Activated T-cell treated with anti-CD3 and anti-CD28 coated beads, Interleukin-2, amount 50 U/mL, for 4 hours (primary cell): ENCODE data around the gene SWT1. TPM values are rescaled to one million over a fixed set of nuclear protein-coding genes. Genes with fewer than 3 reads are reported as not detected.
A peak's percentile ranks its signal among the peaks of the same experiment; 100 is the strongest.
"Not testable (repeated sequence)": the region's sequence is repeated elsewhere in the genome, so short reads cannot be mapped to it uniquely, and the experiment has no call there.

Experiments
- ATAC-seq, 2 donors: fragments of 200-7000 bp; cut with Tn5 transposase; one replicate each; pipeline ENCODE4 v1.10.0; 2021
- DNase-seq: peaks from one replicate; pipeline ENCODE4 v3.0.0-alpha.2; 2020
- H3K27me3 Mint-ChIP-seq: one replicate; pipeline ENCODE4 v1.8.0; 2021; ENCODE audit warnings: low read depth, mixed read lengths
- H3K36me3 Mint-ChIP-seq: one replicate; pipeline ENCODE4 v1.8.0; 2022; ENCODE audit warnings: mixed read lengths; ENCODE audit not compliant: insufficient read depth
- H3K4me1 Mint-ChIP-seq: one replicate; pipeline ENCODE4 v1.8.0; 2021; ENCODE audit warnings: low read depth, mixed read lengths
- H3K4me3 Mint-ChIP-seq: one replicate; pipeline ENCODE4 v1.8.0; 2021; ENCODE audit warnings: mild to moderate bottlenecking, moderate library complexity, mixed read lengths
- H3K9me3 Mint-ChIP-seq: one replicate; pipeline ENCODE4 v1.8.0; 2021; ENCODE audit warnings: mixed read lengths
- total RNA-seq, 3 donors: library from RNA; stranded (reverse); gene quantifications; one replicate each; pipeline ENCODE4 v1.2.1, GENCODE V29; 2021

The SWT1 gene
- total RNA-seq, 3 donors from 2014 or later: 0.66 to 1.7 (median 1.0) TPM

DNA sequence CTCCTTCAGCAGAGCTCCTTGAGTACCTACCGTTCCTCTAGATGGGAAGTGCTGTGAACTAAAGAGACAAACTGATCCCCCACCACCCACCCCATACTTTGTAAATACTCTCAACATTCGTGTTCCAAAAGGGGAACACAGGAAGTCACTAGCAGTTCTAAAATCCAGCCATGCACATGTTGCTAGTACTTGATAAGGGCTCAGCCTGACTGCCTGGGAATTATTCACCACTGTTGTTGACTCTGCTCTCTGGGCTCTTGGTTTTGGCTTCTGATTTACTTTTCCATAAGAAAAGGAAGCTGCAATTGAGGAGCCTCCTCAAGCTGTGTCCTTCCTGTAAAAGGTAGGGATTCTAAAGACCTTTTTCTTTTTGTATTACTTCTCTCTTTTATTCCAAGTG is 92.6 kb downstream of the SWT1 start:
- DNase-seq (no peak), ATAC-seq (no peak)
- H3K4me1 Mint-ChIP-seq: peaks cover 3% of the 10 kb centered on the region
- H3K9me3 Mint-ChIP-seq: no peaks in the 10 kb centered on the region
- no peak overlapping the region for H3K4me3 Mint-ChIP-seq
- no peaks in the 10 kb centered on the region for H3K27me3 Mint-ChIP-seq
- H3K36me3 Mint-ChIP-seq: no peaks in the 10 kb centered on the region

DNA sequence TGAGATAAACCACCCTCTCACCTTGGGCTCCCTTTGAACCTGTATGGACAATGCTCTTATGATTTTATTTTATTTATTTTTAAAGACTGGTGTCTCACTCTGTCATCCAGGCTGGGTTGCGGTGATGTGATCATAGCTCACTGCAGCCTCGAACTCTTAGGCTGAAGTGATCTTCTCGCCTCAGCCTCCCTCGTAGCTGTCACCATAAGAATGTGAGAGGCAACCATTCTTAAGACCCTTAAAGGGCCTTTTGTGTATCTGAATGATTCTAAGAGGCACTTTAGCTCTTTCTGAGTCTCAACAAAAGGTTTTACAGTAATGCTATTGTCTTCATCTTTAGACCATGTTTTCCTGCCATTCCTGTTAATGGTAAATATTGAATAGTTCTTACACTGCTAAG is 93.1 kb downstream of the SWT1 start:
- no peak overlapping the region for H3K4me3 Mint-ChIP-seq
- DNase-seq (no peak), ATAC-seq (no peak)
- peaks cover 3% of the 10 kb centered on the region for H3K4me1 Mint-ChIP-seq
- H3K27me3 Mint-ChIP-seq: no peaks in the 10 kb centered on the region
- H3K36me3 Mint-ChIP-seq: no peaks in the 10 kb centered on the region
- no peaks in the 10 kb centered on the region for H3K9me3 Mint-ChIP-seq

GRCh38 chr1:185251928-185252327 is 95.0 kb downstream of the SWT1 start:
- not testable (repeated sequence) for H3K9me3 Mint-ChIP-seq, ATAC-seq, DNase-seq, H3K4me1 Mint-ChIP-seq, H3K27me3 Mint-ChIP-seq, H3K4me3 Mint-ChIP-seq, H3K36me3 Mint-ChIP-seq

GRCh38 chr1:185252404-185252803 is 95.4 kb downstream of the SWT1 start:
- H3K27me3 Mint-ChIP-seq, DNase-seq, H3K4me3 Mint-ChIP-seq, ATAC-seq, H3K9me3 Mint-ChIP-seq, H3K4me1 Mint-ChIP-seq, H3K36me3 Mint-ChIP-seq: not testable (repeated sequence)

DNA sequence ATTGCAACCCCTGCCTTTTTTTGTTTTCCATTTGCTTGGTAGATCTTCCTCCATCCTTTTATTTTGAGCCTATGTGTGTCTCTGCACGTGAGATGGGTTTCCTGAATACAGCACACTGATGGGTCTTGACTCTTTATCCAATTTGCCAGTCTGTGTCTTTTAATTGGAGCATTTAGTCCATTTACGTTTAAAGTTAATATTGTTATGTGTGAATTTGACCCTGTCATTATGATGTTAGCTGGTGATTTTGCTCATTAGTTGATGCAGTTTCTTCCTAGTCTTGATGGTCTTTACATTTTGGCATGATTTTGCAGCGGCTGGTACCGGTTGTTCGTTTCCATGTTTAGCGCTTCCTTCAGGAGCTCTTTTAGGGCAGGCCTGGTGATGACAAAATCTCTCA is 98.6 kb downstream of the SWT1 start:
- not testable (repeated sequence) for DNase-seq, H3K27me3 Mint-ChIP-seq, H3K4me3 Mint-ChIP-seq, H3K9me3 Mint-ChIP-seq, ATAC-seq, H3K36me3 Mint-ChIP-seq
- peaks cover 16% of the 10 kb centered on the region for H3K4me1 Mint-ChIP-seq

GRCh38 chr1:185257116-185257949 is 100.4 kb downstream of the SWT1 start:
- not testable (repeated sequence) for ATAC-seq, H3K27me3 Mint-ChIP-seq, H3K36me3 Mint-ChIP-seq, DNase-seq, H3K9me3 Mint-ChIP-seq
- peak overlapping the region; percentile 62 for H3K4me3 Mint-ChIP-seq
- peaks cover 16% of the 10 kb centered on the region for H3K4me1 Mint-ChIP-seq

- DNase-seq (no peak), ATAC-seq (no peak)
- H3K4me3 Mint-ChIP-seq: no peak overlapping the region
- H3K36me3 Mint-ChIP-seq: peaks cover 1% of the 10 kb centered on the region
- H3K4me1 Mint-ChIP-seq: peaks cover 16% of the 10 kb centered on the region
- H3K27me3 Mint-ChIP-seq: no peaks in the 10 kb centered on the region
- H3K9me3 Mint-ChIP-seq: peaks cover 2% of the 10 kb centered on the region
These were observed 100.9 kb downstream of the SWT1 start for GRCh38 chr1:185257950-185258208.

- Mint-ChIP-seq H3K27me3 (no peaks in the 10 kb centered on the region), H3K36me3 (peaks cover 1% of the 10 kb centered on the region)
- no peak for ATAC-seq
These were observed 101.7 kb downstream of the SWT1 start for GRCh38 chr1:185258676-185259075.

GRCh38 chr1:185260611-185261010 is 103.6 kb downstream of the SWT1 start:
- Mint-ChIP-seq H3K36me3 (peaks cover 1% of the 10 kb centered on the region), H3K27me3 (no peaks in the 10 kb centered on the region), H3K9me3 (peaks cover 2% of the 10 kb centered on the region), H3K4me3 (no peak overlapping the region), H3K4me1 (peaks cover 16% of the 10 kb centered on the region)
- no peak for ATAC-seq
- no peak for DNase-seq

More at GRCh38 chr1:185258676-185259075, 101.7 kb downstream of the SWT1 start:
- DNase-seq: no peak
- H3K4me3 Mint-ChIP-seq: no peak overlapping the region
- H3K9me3 Mint-ChIP-seq: peaks cover 2% of the 10 kb centered on the region
- peaks cover 16% of the 10 kb centered on the region for H3K4me1 Mint-ChIP-seq

GRCh38 chr1:185262151-185262550 is 105.2 kb downstream of the SWT1 start:
- Mint-ChIP-seq H3K4me3 (no peak overlapping the region), H3K9me3 (peaks cover 2% of the 10 kb centered on the region), H3K36me3 (peaks cover 1% of the 10 kb centered on the region), H3K27me3 (no peaks in the 10 kb centered on the region), H3K4me1 (peaks cover 13% of the 10 kb centered on the region)
- ATAC-seq (no peak), DNase-seq (no peak)

GRCh38 chr1:185263292-185263691 is 106.3 kb downstream of the SWT1 start:
- Mint-ChIP-seq H3K4me1 (peaks cover 8% of the 10 kb centered on the region), H3K36me3 (peaks cover 1% of the 10 kb centered on the region), H3K9me3 (peaks cover 2% of the 10 kb centered on the region), H3K4me3 (no peak overlapping the region), H3K27me3 (no peaks in the 10 kb centered on the region)
- DNase-seq: no peak
- ATAC-seq: no peak

DNA sequence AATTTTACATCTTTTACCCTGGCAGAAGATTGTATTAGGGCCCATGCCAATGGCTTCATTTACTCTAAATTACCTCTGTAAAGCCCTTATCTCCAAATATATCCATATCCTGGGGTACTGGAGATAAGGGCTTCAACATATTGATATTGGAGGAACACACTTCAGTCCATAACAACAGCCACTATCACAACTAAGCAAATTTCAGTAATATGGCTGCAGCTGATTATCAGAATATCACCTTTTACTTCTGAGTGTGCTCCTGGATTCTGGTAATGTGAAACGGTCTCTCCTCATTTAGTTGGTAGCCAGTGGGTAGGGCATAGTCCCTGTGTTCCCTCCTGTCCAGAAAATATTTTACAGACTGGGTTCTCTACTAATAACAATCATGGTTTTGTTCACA is 106.8 kb downstream of the SWT1 start:
- Mint-ChIP-seq H3K36me3 (peaks cover 1% of the 10 kb centered on the region), H3K9me3 (peaks cover 2% of the 10 kb centered on the region)
- ATAC-seq: no peak

DNA sequence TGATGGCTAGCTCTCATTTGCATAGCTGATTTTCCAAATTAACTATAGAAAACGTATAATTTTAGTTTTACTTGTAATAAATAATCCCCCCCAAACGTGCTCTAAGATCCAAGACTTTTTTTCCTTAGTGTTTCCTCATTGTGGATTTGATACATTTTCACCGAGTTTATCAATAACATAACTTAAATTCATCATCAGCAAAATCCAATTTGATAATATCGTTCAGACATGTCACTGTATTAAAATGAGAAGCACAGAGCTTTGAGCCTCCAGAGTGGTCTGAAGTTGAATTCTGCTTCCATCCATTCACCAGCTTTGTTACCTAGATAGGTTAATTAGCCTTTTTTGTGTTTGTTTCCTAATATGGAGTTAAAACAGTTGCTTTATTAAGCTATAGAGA is 108.3 kb downstream of the SWT1 start:
- DNase-seq (no peak), ATAC-seq (no peak)
- Mint-ChIP-seq H3K27me3 (no peaks in the 10 kb centered on the region), H3K4me3 (no peak overlapping the region), H3K36me3 (peaks cover 1% of the 10 kb centered on the region), H3K4me1 (no peaks in the 10 kb centered on the region), H3K9me3 (peaks cover 2% of the 10 kb centered on the region)

More for the DNA sequence above, 106.8 kb downstream of the SWT1 start:
- DNase-seq: no peak
- H3K4me3 Mint-ChIP-seq: no peak overlapping the region
- H3K27me3 Mint-ChIP-seq: no peaks in the 10 kb centered on the region
- peaks cover 4% of the 10 kb centered on the region for H3K4me1 Mint-ChIP-seq

DNA sequence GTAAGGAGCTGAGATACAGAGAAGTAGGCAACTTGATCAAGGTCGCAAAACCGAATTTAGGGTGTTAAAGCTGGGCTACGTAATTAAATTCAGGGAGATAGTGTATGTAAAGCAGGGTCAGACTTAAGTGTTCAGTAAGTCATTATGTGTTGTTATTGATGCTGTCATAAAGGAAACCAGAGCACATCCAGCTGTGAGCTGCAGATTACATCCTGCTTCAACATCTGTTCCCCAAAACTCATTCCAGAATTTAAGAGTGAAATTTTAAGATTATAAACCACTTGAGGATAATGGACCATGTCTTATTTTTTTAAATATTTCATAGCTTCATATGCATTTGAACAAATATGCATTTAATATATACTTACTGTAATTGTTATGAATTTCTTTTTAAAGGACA is 110.3 kb downstream of the SWT1 start:
- Mint-ChIP-seq H3K9me3 (no peaks in the 10 kb centered on the region), H3K36me3 (peaks cover under 1% of the 10 kb centered on the region), H3K27me3 (no peaks in the 10 kb centered on the region), H3K4me1 (no peaks in the 10 kb centered on the region), H3K4me3 (no peak overlapping the region)
- DNase-seq (no peak), ATAC-seq (no peak)

DNA sequence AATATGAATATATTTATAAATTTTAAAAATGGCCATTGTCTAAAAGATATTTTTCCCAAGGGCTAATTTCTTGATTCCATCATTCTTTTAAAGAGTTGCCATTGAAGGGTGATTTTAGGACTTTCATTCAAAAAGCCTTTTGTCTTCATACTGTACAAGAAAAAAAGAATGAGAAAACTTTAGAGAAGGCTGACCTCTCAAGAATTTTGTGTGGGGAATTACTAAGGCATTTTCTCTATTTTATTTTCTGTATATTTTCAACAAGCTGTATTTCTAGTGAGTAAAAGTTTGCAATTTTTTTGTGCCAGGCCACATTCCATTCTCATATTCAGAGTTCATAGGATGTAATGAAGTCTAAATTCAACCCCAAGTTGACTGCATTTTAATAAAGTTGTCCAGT is 110.7 kb downstream of the SWT1 start:
- Mint-ChIP-seq H3K36me3 (peaks cover 2% of the 10 kb centered on the region), H3K27me3 (no peaks in the 10 kb centered on the region), H3K4me3 (no peak overlapping the region), H3K9me3 (no peaks in the 10 kb centered on the region), H3K4me1 (no peaks in the 10 kb centered on the region)
- no peak for DNase-seq
- no peak for ATAC-seq
